ENCODE results near the gene GPC5. TPM values are rescaled to one million over a fixed set of nuclear protein-coding genes. Genes with fewer than 3 reads are reported as not detected.

Gene GPC5
- total and polyA plus RNA-seq, 10 donors: 0.04 to 0.83 (median 0.26) TPM; not detected in 3

- Histone ChIP-seq H3K27ac (no peak overlapping the region), H3K4me3 (no peak overlapping the region), H3K27me3 (replicated peaks in 1 of 7) (no peaks in the 10 kb centered on the region), H3K4me1 (no peaks in the 10 kb centered on the region), H3K36me3 (no peaks in the 10 kb centered on the region), H3K9me3 (no peaks in the 10 kb centered on the region)
- intact Hi-C loops (cut with DNase I; ENCODE audit: low total_unique reads): no loop called here
- no peak for TF ChIP-seq POLR2AphosphoS5 (IDR thresholded peaks at IDR 0.05)
- no peak for TF ChIP-seq POLR2A (IDR thresholded peaks at IDR 0.05)
- no peak for TF ChIP-seq CTCF (IDR thresholded peaks at IDR 0.05 in 8 of 11, conservative IDR thresholded peaks at IDR 0.05 in 3 of 11)
- WGBS, 5 donors: 22 to 44% (median 29%) methylated on average over 1 of the region's 1 CpG
- DNase-seq: no peak
Observed at GRCh38 chr13:92259046-92259445, 860.6 kb downstream of the GPC5 start.

- no peaks in the 10 kb centered on the region for H3K36me3 ChIP-seq
- no peak overlapping the region for H3K27ac ChIP-seq
- no peaks in the 10 kb centered on the region for H3K27me3 ChIP-seq (replicated peaks in 1 of 7)
- no peaks in the 10 kb centered on the region for H3K4me1 ChIP-seq
- TF ChIP-seq POLR2A (IDR thresholded peaks at IDR 0.05): no peak
- TF ChIP-seq POLR2AphosphoS5 (IDR thresholded peaks at IDR 0.05): no peak
- no peak for TF ChIP-seq CTCF (IDR thresholded peaks at IDR 0.05 in 8 of 11, conservative IDR thresholded peaks at IDR 0.05 in 3 of 11)
- WGBS, 5 donors: 52 to 91% (median 70%) methylated on average over 1 of the region's 1 CpG
- intact Hi-C loops (cut with DNase I; ENCODE audit: low total_unique reads): no loop called here
- no peaks in the 10 kb centered on the region for H3K9me3 ChIP-seq
- H3K4me3 ChIP-seq: no peak overlapping the region
- DNase-seq: no peak
Observed at GRCh38 chr13:92259523-92259922, 861.1 kb downstream of the GPC5 start.

- intact Hi-C loops (cut with DNase I; ENCODE audit: low total_unique reads): no loop called here
- WGBS, 5 donors: 64 to 73% (median 68%) methylated on average over 6 of the region's 6 CpGs
- TF ChIP-seq CTCF (IDR thresholded peaks at IDR 0.05 in 8 of 11, conservative IDR thresholded peaks at IDR 0.05 in 3 of 11) (no peak), POLR2A (IDR thresholded peaks at IDR 0.05) (no peak), POLR2AphosphoS5 (IDR thresholded peaks at IDR 0.05) (no peak)
Observed at GRCh38 chr13:92260363-92260762, 861.9 kb downstream of the GPC5 start.

GRCh38 chr13:92262100-92262788, 863.8 kb downstream of the GPC5 start:
- Histone ChIP-seq H3K36me3 (no peaks in the 10 kb centered on the region), H3K27me3 (replicated peaks in 1 of 7) (no peaks in the 10 kb centered on the region), H3K4me3 (no peak overlapping the region), H3K4me1 (no peaks in the 10 kb centered on the region), H3K9me3 (peaks cover 0 to 5% (median 0%) of the 10 kb centered on the region in 8 donors), H3K27ac (no peak overlapping the region)
- DNase-seq: no peak
- 62 to 87% (median 76%) methylated on average over 3 of the region's 3 CpGs for WGBS, 5 donors
- intact Hi-C loops (cut with DNase I; ENCODE audit: low total_unique reads): no loop called here
- no peak for TF ChIP-seq POLR2A (IDR thresholded peaks at IDR 0.05)
- no peak for TF ChIP-seq POLR2AphosphoS5 (IDR thresholded peaks at IDR 0.05)
- no peak for TF ChIP-seq CTCF (IDR thresholded peaks at IDR 0.05 in 8 of 11, conservative IDR thresholded peaks at IDR 0.05 in 3 of 11)

More at GRCh38 chr13:92260363-92260762, 861.9 kb downstream of the GPC5 start:
- H3K27me3 ChIP-seq (replicated peaks in 1 of 7): no peaks in the 10 kb centered on the region
- H3K36me3 ChIP-seq: no peaks in the 10 kb centered on the region
- peaks cover 0 to 2% (median 0%) of the 10 kb centered on the region in 8 donors for H3K9me3 ChIP-seq
- DNase-seq: no peak
- no peaks in the 10 kb centered on the region for H3K4me1 ChIP-seq
- H3K4me3 ChIP-seq: no peak overlapping the region
- no peak overlapping the region for H3K27ac ChIP-seq

Measured in spleen (tissue), 11 donors.